Measurements from ENCODE around the gene DOCK7.
"Not testable (repeated sequence)": the region's sequence is repeated elsewhere in the genome, so short reads cannot be mapped to it uniquely, and the experiment has no call there.

DOCK7 gene

GRCh38 chr1:62687903-62688686 is at the start of gene DOCK7:
Gene DOCK7 (minus strand): TSS chr1:62688386. CDS start chr1:62688264, 122 bp downstream.
- peak; percentile 74 for DNase-seq

- no peak for DNase-seq
These were observed 47.4 kb upstream of the DOCK7 start for GRCh38 chr1:62735491-62736171.

GRCh38 chr1:62732331-62732730 is 44.1 kb upstream of the DOCK7 start:
- peak; percentile 28 for DNase-seq

- DNase-seq = no peak
These were observed 40.8 kb upstream of the DOCK7 start for GRCh38 chr1:62728963-62729362.

- DNase-seq = no peak
These were observed 39.6 kb upstream of the DOCK7 start for GRCh38 chr1:62727656-62728407.

- peak; percentile 42 for DNase-seq
These were observed 37.8 kb upstream of the DOCK7 start for GRCh38 chr1:62726011-62726442.

- peak; percentile 9 for DNase-seq
These were observed 37.1 kb upstream of the DOCK7 start for GRCh38 chr1:62725255-62725654.

GRCh38 chr1:62724430-62724829 is 36.2 kb upstream of the DOCK7 start:
- no peak for DNase-seq

- DNase-seq = no peak
These were observed 35.7 kb upstream of the DOCK7 start for GRCh38 chr1:62723883-62724282.

- DNase-seq = no peak
These were observed 34.6 kb upstream of the DOCK7 start for GRCh38 chr1:62722796-62723195.

GRCh38 chr1:62720946-62721554 is 32.9 kb upstream of the DOCK7 start:
- no peak for DNase-seq

- DNase-seq = not testable (repeated sequence)
These were observed 30.2 kb upstream of the DOCK7 start for GRCh38 chr1:62718400-62718799.

GRCh38 chr1:62717483-62717882 is 29.3 kb upstream of the DOCK7 start:
- no peak for DNase-seq

GRCh38 chr1:62716397-62716796 is 28.2 kb upstream of the DOCK7 start:
- no peak for DNase-seq

GRCh38 chr1:62712336-62713243 is 24.4 kb upstream of the DOCK7 start:
- no peak for DNase-seq

GRCh38 chr1:62707744-62708120 is 19.5 kb upstream of the DOCK7 start:
- no peak for DNase-seq

GRCh38 chr1:62706985-62707743 is 19.0 kb upstream of the DOCK7 start:
- no peak for DNase-seq

- not testable (repeated sequence) for DNase-seq
These were observed 10.0 kb upstream of the DOCK7 start for GRCh38 chr1:62698161-62698560.

GRCh38 chr1:62694479-62694878 is 6.3 kb upstream of the DOCK7 start:
- DNase-seq = not testable (repeated sequence)

GRCh38 chr1:62693123-62693522 is 4.9 kb upstream of the DOCK7 start:
- DNase-seq = no peak

All from midbrain (tissue), 1 donor.